DND-41 (cell line): Measurements from ENCODE around the gene DOP1B.

Experiments used
- CTCF ChIP-seq: IDR thresholded peaks from 2 replicates; pipeline ENCODE4 v1.5.1; 2012; ENCODE audit warnings: borderline replicate concordance, low read length, moderate library complexity, mild to moderate bottlenecking; ENCODE audit not compliant: poor library complexity, severe bottlenecking; ENCODE audit errors: extremely low read depth
- EZH2 ChIP-seq: IDR thresholded peaks from 3 replicates; pipeline ENCODE4 v1.6.1; 2012; ENCODE audit warnings: borderline replicate concordance, low read depth, mild to moderate bottlenecking, moderate library complexity, low read length, inconsistent platforms; ENCODE audit not compliant: severe bottlenecking

GRCh38 chr21:36186506-36187399 lies 30.1 kb downstream of the DOP1B start:
- TF ChIP-seq CTCF (no peak), EZH2 (no peak)
